Esophagus muscularis mucosa (tissue), 3 donors: ENCODE data around the gene SF3B5.
"Not testable (repeated sequence)": the region's sequence is repeated elsewhere in the genome, so short reads cannot be mapped to it uniquely, and the experiment has no call there.

Experiments used
- POLR2AphosphoS5 ChIP-seq, 2 donors: sonication (generic); formaldehyde crosslinking; IDR thresholded peaks; one replicate each; pipeline ENCODE4 v1.6.1; 2017; ENCODE audit warnings: antibody characterized with exemption in 2 of 2
- TF ChIP-seq, protein P1 (sequence below), 3 experiments: fragments of 200-600 bp in 2 of 3; fragments of 450-650 bp in 1 of 3; sonication (generic) in 2 of 3; IDR thresholded peaks; one replicate each; pipeline ENCODE4 v1.5.1; 2017 to 2019; ENCODE audit warnings: antibody characterized with exemption in 3 of 3, mild to moderate bottlenecking in 2 of 3, moderate library complexity in 1 of 3

GRCh38 chr6:144132167-144132690 lies 36.9 kb upstream of the SF3B5 start:
- not testable (repeated sequence) for TF ChIP-seq POLR2AphosphoS5 (IDR thresholded peaks at IDR 0.05)
- TF ChIP-seq, protein P1, sequence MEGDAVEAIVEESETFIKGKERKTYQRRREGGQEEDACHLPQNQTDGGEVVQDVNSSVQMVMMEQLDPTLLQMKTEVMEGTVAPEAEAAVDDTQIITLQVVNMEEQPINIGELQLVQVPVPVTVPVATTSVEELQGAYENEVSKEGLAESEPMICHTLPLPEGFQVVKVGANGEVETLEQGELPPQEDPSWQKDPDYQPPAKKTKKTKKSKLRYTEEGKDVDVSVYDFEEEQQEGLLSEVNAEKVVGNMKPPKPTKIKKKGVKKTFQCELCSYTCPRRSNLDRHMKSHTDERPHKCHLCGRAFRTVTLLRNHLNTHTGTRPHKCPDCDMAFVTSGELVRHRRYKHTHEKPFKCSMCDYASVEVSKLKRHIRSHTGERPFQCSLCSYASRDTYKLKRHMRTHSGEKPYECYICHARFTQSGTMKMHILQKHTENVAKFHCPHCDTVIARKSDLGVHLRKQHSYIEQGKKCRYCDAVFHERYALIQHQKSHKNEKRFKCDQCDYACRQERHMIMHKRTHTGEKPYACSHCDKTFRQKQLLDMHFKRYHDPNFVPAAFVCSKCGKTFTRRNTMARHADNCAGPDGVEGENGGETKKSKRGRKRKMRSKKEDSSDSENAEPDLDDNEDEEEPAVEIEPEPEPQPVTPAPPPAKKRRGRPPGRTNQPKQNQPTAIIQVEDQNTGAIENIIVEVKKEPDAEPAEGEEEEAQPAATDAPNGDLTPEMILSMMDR (IDR thresholded peaks at IDR 0.05): not testable (repeated sequence)
